Mammary epithelial cell (primary cell): ENCODE data around the gene NR5A1.

Experiments
- CTCF ChIP-seq, 2 donors: IDR thresholded peaks in 1 of 2; conservative IDR thresholded peaks in 1 of 2; 2 replicates each; pipeline ENCODE4 v1.5.1; 2011 to 2012; ENCODE audit warnings: inconsistent platforms in 2 of 2, low read length in 2 of 2, mild to moderate bottlenecking in 2 of 2, control low read depth in 1 of 2, low read depth in 1 of 2; ENCODE audit not compliant: insufficient read depth in 1 of 2; ENCODE audit errors: extremely low read depth in 1 of 2
- EZH2 ChIP-seq: IDR thresholded peaks from 2 replicates; pipeline ENCODE4 v1.6.1; 2012; ENCODE audit warnings: low read length, inconsistent platforms, borderline replicate concordance

- TF ChIP-seq CTCF (conservative IDR thresholded peaks at IDR 0.05 in 1 of 2, IDR thresholded peaks at IDR 0.05 in 1 of 2; ENCODE audit: extremely low read depth in 1 of 2, insufficient read depth in 1 of 2, low read depth in 1 of 2, low read length in 2 of 2) (no peak), EZH2 (no peak)
Observed at GRCh38 chr9:124550072-124550471, 42.9 kb upstream of the NR5A1 start.
